ENCODE measurements around the gene PTTG1IP.

Gene PTTG1IP

DNA sequence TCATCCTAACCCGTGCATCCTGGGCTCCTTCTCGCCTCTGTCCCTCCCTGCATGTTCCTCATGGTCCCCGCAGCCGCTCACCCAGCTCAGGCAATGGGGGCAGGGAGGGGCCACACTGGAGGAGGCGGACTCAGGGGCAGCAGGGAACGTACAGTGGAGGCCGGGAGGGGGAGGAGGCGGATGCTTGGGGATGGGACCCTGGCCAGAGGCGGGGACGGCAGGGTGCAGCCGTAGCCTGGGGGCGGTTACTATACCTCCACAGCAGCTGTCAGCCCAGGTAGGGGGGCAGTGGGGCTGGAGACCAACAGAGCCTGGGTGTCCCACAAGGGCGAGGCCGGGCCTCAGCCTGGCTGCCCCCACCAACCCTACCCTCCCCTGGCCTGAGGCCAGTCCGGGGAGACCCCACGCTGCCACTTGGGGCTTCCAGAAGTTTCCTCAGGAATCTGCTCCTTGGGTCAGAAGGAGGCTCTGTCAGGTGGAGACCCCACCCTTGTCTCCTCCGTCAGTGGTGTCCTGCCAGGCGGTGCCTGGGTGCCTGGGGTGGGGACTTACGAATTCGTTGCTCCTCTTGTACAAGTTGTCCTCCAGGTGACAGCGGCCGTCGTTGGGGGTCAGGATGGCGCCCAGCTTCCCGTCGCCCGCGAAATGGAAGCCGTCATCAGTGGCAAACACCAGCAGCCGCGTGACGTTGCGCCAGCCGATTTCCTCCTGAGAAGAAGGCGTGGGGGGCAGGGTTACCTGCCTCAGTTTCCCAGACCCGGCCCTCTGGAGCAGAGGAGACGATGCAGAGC is 26.5 kb upstream of the PTTG1IP start:
- Histone ChIP-seq H3K4me3 (IDR thresholded peaks at IDR 0.05; ENCODE audit: insufficient read depth, low read depth, low read length) (no peak overlapping the region), H3K36me3 (ENCODE audit: insufficient read depth) (no peaks in the 10 kb centered on the region), H2AFZ (ENCODE audit: low read depth) (no peak overlapping the region), H3K9ac (no peak overlapping the region), H3K27ac (no peak overlapping the region), H3K79me2 (ENCODE audit: insufficient read depth, low read depth) (no peaks in the 10 kb centered on the region), H4K20me1 (ENCODE audit: insufficient read depth) (no peaks in the 10 kb centered on the region), H3K4me2 (no peak overlapping the region), H3K27me3 (ENCODE audit: insufficient read depth, low read depth) (peaks cover 92% of the 10 kb centered on the region), H3K4me1 (ENCODE audit: low read depth, poor library complexity, severe bottlenecking) (no peaks in the 10 kb centered on the region)
- TF ChIP-seq, protein P1, sequence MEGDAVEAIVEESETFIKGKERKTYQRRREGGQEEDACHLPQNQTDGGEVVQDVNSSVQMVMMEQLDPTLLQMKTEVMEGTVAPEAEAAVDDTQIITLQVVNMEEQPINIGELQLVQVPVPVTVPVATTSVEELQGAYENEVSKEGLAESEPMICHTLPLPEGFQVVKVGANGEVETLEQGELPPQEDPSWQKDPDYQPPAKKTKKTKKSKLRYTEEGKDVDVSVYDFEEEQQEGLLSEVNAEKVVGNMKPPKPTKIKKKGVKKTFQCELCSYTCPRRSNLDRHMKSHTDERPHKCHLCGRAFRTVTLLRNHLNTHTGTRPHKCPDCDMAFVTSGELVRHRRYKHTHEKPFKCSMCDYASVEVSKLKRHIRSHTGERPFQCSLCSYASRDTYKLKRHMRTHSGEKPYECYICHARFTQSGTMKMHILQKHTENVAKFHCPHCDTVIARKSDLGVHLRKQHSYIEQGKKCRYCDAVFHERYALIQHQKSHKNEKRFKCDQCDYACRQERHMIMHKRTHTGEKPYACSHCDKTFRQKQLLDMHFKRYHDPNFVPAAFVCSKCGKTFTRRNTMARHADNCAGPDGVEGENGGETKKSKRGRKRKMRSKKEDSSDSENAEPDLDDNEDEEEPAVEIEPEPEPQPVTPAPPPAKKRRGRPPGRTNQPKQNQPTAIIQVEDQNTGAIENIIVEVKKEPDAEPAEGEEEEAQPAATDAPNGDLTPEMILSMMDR (conservative IDR thresholded peaks at IDR 0.05; ENCODE audit: low read depth, low read length): no peak

DNA sequence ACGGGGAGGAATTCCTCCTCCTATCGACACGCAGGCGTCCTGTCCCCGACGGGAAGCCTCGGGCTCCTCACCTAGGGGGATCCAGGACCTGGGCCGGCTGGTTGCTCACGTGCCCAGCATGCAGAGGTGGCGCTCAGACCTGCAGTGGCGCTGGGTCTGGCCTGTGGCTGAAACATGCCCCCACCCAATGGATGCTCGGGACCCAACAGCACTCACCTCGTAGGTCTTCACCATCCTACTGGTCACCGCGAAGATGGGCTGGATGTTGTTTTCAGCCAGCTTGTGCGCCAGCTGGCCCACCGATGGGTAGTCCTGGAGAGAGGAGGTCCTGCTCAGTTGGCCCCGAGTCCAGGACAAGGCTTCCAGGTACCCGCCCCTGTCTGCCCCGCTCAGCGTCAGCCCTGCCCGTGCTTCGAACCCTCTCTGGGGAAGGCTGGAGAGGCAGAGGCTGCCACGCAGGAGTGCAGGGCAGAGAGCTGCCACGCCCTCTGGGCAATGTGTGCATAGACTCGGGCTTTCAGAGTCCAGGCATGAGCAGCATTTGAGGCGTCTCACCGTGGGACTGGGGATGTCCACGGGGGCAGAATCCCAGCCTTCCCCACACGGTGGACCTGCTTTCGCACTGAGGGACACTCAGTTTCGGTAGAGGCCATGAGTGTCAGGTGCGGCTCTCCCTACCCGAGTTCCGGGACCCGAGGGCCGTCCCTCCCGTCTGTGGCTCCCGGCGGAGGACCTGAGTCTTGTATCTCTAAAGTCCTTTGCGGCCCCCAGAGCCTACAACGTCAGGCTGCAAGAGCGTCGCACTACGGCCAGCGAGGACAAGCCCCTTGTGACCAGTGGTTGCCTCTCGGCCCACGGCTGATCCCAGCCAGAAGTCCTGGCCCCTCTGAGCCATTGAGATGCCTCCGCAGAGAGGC is 25.6 kb upstream of the PTTG1IP start:
- Histone ChIP-seq H3K36me3 (ENCODE audit: insufficient read depth) (no peaks in the 10 kb centered on the region), H2AFZ (ENCODE audit: low read depth) (no peak overlapping the region), H3K27me3 (ENCODE audit: insufficient read depth, low read depth) (peaks cover 91% of the 10 kb centered on the region), H3K4me1 (ENCODE audit: low read depth, poor library complexity, severe bottlenecking) (no peaks in the 10 kb centered on the region), H4K20me1 (ENCODE audit: insufficient read depth) (no peaks in the 10 kb centered on the region), H3K9ac (no peak overlapping the region), H3K4me2 (no peak overlapping the region), H3K4me3 (IDR thresholded peaks at IDR 0.05; ENCODE audit: insufficient read depth, low read depth, low read length) (no peak overlapping the region), H3K79me2 (ENCODE audit: insufficient read depth, low read depth) (no peaks in the 10 kb centered on the region), H3K27ac (no peak overlapping the region)
- TF ChIP-seq, protein P1 (conservative IDR thresholded peaks at IDR 0.05; ENCODE audit: low read depth, low read length): no peak

DNA sequence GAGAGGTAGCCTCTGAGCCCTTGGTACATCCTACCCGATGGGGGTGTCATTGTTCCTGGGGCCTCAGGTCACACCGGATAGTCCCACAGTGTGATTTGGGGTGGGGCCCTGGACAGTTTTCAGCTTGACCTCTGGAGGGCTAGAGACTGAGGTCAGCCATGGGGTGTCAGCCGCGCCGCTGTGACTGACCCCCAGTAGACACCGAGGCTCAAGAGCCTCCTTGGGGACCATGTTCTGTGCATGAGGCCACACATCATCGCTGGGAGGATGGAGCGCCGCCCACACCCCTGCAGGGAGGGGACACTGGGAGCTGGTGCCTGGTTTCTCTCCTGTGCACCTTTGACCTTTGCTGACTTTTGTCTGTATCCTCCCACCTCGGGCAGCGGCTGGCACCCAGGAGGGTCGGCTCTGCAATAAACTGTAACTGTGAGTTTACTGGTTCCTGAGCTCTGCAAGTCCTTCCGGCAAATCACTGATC is 24.6 kb upstream of the PTTG1IP start:
- TF ChIP-seq, protein P1 (conservative IDR thresholded peaks at IDR 0.05; ENCODE audit: low read depth, low read length): no peak
- H3K27ac ChIP-seq: no peak overlapping the region
- H3K4me3 ChIP-seq (IDR thresholded peaks at IDR 0.05; ENCODE audit: insufficient read depth, low read depth, low read length): no peak overlapping the region
- H2AFZ ChIP-seq (ENCODE audit: low read depth): no peak overlapping the region
- H3K27me3 ChIP-seq (ENCODE audit: insufficient read depth, low read depth): peaks cover 89% of the 10 kb centered on the region
- no peaks in the 10 kb centered on the region for H3K79me2 ChIP-seq (ENCODE audit: insufficient read depth, low read depth)
- no peaks in the 10 kb centered on the region for H3K4me1 ChIP-seq (ENCODE audit: low read depth, poor library complexity, severe bottlenecking)
- H3K4me2 ChIP-seq: no peak overlapping the region
- H3K36me3 ChIP-seq (ENCODE audit: insufficient read depth): no peaks in the 10 kb centered on the region
- H3K9ac ChIP-seq: no peak overlapping the region
- no peaks in the 10 kb centered on the region for H4K20me1 ChIP-seq (ENCODE audit: insufficient read depth)

DNA sequence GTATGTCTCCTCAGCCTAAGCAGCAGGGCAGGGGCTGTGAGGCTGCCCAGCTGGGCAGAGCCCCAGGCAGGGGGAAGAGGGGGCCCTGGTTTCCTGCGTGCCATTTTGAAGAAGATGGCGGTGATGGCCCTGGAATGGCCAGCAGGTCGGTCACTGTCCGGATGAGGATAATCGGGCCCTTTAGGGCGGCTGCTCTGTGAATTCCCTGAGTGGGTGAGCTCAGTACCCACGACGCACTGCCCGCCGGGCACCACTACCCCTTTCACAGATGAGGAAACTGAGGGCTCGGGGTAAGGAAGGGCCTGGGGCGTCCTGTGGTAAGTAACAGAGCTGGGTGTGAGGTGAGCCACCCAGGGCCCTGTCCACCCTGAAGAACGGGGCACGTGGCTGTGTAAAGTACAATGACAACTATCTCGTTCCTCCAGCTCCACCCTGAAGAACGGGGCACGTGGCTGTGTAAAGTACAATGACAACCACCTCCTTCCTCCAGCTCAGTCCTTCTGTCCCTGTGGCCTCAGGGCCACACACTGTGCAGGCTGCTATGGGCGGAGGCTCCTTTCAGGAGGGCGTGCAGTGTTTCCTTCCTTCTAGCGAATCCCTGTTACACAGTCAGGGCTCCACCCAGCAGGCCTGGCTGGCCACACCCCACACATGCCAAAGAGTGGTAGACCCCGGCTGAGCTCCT is 24.0 kb upstream of the PTTG1IP start:
- Histone ChIP-seq H3K4me3 (IDR thresholded peaks at IDR 0.05; ENCODE audit: insufficient read depth, low read depth, low read length) (no peak overlapping the region), H3K79me2 (ENCODE audit: insufficient read depth, low read depth) (no peaks in the 10 kb centered on the region), H4K20me1 (ENCODE audit: insufficient read depth) (no peaks in the 10 kb centered on the region), H3K9ac (no peak overlapping the region), H2AFZ (ENCODE audit: low read depth) (no peak overlapping the region), H3K4me2 (no peak overlapping the region), H3K4me1 (ENCODE audit: low read depth, poor library complexity, severe bottlenecking) (no peaks in the 10 kb centered on the region), H3K36me3 (ENCODE audit: insufficient read depth) (no peaks in the 10 kb centered on the region), H3K27me3 (ENCODE audit: insufficient read depth, low read depth) (peaks cover 89% of the 10 kb centered on the region), H3K27ac (no peak overlapping the region)
- TF ChIP-seq, protein P1 (conservative IDR thresholded peaks at IDR 0.05; ENCODE audit: low read depth, low read length): no peak
